ENCODE results near the gene ANKRD36B. TPM values are rescaled to one million over a fixed set of nuclear protein-coding genes. Genes with fewer than 3 reads are reported as not detected.
"Not testable (repeated sequence)": the region's sequence is repeated elsewhere in the genome, so short reads cannot be mapped to it uniquely, and the experiment has no call there.

Gene ANKRD36B
- 20.9 and 22.7 TPM in 2 replicates for total RNA-seq (2014; rRNA removed)
- Bru-seq, nascent RNA, result percentile 61 among the genes with signal in this experiment
- percentile 53 among the genes with signal in this experiment for BruChase-seq, experiment 1, labeled RNA remaining after a 6-hour chase
- BruChase-seq, experiment 2, labeled RNA remaining after a 2-hour chase, result percentile 65 among the genes with signal in this experiment
- long read RNA-seq, partial matches to known transcripts, result 3 of 14 reads
- long read RNA-seq, other reads (novel, unspliced or antisense), result 8 of 14 reads

DNA sequence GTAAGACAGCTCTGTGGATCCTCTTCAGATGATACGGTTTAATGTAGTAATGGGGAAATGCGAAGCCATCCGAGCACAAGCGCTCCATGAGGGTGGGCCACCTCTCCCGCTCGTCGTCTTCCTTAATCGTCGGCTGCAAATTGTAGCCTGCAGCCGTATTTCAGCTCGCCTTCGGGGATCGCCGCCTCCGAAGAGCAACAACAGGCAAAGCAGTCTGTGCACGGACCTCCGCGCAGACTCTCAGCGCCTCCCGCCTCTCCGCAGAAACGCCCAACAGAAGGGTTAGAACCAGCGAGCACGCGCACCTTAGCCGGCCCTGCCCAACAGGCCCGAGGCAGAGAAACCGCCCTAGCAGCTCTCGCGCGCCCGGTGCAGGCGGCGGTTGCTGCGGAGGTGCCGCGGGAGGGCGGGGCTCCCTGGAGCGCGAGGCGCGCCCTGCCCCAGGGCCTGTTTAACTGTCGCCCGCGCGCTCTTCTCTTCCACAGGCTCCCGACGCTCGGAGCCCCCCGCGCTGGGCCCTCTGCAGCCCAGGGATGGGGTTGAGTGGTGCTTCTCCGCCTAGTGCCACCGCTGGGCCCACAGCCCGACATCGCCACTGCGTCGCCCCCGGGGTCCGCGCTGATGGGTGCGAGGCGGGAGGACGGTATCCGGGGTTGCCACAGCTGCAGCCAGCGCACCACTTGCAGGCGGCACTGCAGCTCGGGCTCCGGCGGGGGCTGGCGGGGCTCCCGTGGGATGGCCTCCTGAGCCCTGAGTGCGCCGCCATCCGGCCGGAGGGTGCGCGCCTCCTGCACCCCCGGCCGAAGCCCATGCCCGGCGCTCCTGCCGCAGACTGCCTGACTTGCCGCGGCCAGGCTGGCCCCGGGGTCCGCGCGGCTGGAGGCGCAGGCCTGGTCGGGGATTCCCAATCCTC is at the start of gene ANKRD36B:
TSS of gene ANKRD36B (minus strand) at position 280 of the 913 bp plus-strand sequence. CDS start at position 88, 192 bp downstream.
- H2AFZ ChIP-seq (ENCODE audit: low read length), result peak within 1 kb of the TSS; percentile 100
- CTCF ChIA-PET, result interaction anchor here (0.6 to 1.3 kb wide), 4 partner anchors 72 to 110 kb away, joined by 3 to 11 read pairs (median 8); partner anchors contain the start of gene ACTR1B
- BruUV-seq (replicated peaks); H3K9me2 ChIP-seq (replicated peaks; ENCODE audit: low read length); H3K4me1 ChIP-seq (ENCODE audit: insufficient read depth, low read length); H3K9me3 ChIP-seq (ENCODE audit: low read length); H3K79me2 ChIP-seq (ENCODE audit: low read length); H3K27me3 ChIP-seq (ENCODE audit: low read length); H4K20me1 ChIP-seq (ENCODE audit: low read length); POLR2A ChIA-PET (ENCODE audit: unreplicated experiment); H3K36me3 ChIP-seq (ENCODE audit: low read depth, low read length); H3F3A ChIP-seq (ENCODE audit: low read length, unreplicated experiment): not testable (repeated sequence)
- intact Hi-C loops (cut with micrococcal nuclease), result loop anchor here (1.0 kb wide), 1 partner anchor 107 kb away; no protein-coding TSS in a partner anchor
- H3K27ac ChIP-seq (ENCODE audit: low read length), result peak within 1 kb of the TSS; percentile 70
- peak within 1 kb of the TSS; percentile 100 for H3K4me2 ChIP-seq (ENCODE audit: low read length)
- peak within 1 kb of the TSS; percentile 79 for H3K9ac ChIP-seq (ENCODE audit: low read length)
- peak; percentile 74 for DNase-seq
- peak within 1 kb of the TSS; percentile 84 for H3K4me3 ChIP-seq (ENCODE audit: low read length)
- ATAC-seq, result peak; percentile 83

DNA sequence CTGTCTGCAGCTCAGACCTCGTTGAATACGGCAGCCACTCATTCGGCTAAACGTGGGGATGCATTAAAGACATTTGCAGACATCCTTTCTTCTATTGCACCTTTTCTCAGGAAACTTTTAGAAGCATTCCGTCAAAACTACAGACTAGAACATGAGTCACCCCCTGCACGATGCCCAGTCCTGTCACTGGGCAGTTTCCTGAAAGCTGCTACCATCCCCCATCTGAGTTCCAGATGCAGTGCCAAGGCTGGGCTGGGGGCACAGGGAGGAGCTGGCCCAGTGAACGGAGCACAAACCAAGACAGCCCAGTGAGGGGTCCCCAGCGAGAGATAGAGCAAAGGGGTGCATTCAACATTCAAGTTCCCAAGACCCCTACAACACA is 36.4 kb upstream of the ANKRD36B start:
- POLR2A ChIA-PET (ENCODE audit: unreplicated experiment); H3K79me2 ChIP-seq (ENCODE audit: low read length); H3K9ac ChIP-seq (ENCODE audit: low read length); H2AFZ ChIP-seq (ENCODE audit: low read length); H3K27me3 ChIP-seq (ENCODE audit: low read length); BruUV-seq (replicated peaks); H3F3A ChIP-seq (ENCODE audit: low read length, unreplicated experiment); H4K20me1 ChIP-seq (ENCODE audit: low read length); H3K4me3 ChIP-seq (ENCODE audit: low read length); H3K9me2 ChIP-seq (replicated peaks; ENCODE audit: low read length); H3K9me3 ChIP-seq (ENCODE audit: low read length); H3K4me1 ChIP-seq (ENCODE audit: insufficient read depth, low read length); H3K4me2 ChIP-seq (ENCODE audit: low read length); CTCF ChIA-PET; H3K27ac ChIP-seq (ENCODE audit: low read length); intact Hi-C loops (cut with micrococcal nuclease); H3K36me3 ChIP-seq (ENCODE audit: low read depth, low read length): not testable (repeated sequence)
- DNase-seq (peak; percentile 11), ATAC-seq (peak; percentile 62)

DNA sequence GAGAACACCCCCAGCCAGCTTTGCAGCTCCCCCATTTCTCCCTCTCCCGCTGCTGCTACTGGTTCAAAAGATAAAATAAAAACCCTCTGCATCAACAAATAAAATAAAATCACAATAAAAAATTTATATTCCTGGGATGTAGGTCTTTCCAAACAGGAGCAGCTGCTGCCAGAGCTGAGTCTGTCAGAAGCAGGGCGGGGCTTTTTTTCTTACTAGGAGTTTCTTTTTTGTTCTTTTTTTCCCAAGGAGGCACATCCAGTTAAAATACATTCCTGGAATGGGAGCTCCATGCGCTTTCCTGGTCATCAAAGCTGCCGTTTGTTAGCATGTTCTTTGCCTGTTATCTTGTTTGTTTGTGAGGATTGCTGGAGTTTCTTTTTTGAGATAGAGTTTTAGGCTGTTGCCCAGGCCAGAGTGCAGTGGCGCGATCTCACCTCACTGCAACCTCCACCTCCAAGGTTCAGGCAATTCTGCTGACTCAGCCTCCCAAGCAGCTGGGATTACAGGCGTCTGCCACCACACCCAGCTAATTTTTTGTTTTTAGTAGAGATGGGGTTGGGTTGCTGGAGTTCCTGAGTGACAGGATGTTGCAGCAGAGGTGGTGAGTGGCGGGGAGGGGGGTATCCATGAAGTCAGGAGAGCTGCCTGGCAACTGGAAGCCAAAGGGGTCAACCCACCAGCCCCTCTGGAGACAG is 35.8 kb upstream of the ANKRD36B start:
- H3K9me2 ChIP-seq (replicated peaks; ENCODE audit: low read length); H3K79me2 ChIP-seq (ENCODE audit: low read length); BruUV-seq (replicated peaks); H3K9me3 ChIP-seq (ENCODE audit: low read length); H3K4me3 ChIP-seq (ENCODE audit: low read length); H3K4me1 ChIP-seq (ENCODE audit: insufficient read depth, low read length); CTCF ChIA-PET; H3K9ac ChIP-seq (ENCODE audit: low read length); POLR2A ChIA-PET (ENCODE audit: unreplicated experiment); H3K27me3 ChIP-seq (ENCODE audit: low read length); H4K20me1 ChIP-seq (ENCODE audit: low read length); H2AFZ ChIP-seq (ENCODE audit: low read length); H3K4me2 ChIP-seq (ENCODE audit: low read length); H3K27ac ChIP-seq (ENCODE audit: low read length); intact Hi-C loops (cut with micrococcal nuclease); H3F3A ChIP-seq (ENCODE audit: low read length, unreplicated experiment); H3K36me3 ChIP-seq (ENCODE audit: low read depth, low read length); DNase-seq: not testable (repeated sequence)
- ATAC-seq, result peak; percentile 49

DNA sequence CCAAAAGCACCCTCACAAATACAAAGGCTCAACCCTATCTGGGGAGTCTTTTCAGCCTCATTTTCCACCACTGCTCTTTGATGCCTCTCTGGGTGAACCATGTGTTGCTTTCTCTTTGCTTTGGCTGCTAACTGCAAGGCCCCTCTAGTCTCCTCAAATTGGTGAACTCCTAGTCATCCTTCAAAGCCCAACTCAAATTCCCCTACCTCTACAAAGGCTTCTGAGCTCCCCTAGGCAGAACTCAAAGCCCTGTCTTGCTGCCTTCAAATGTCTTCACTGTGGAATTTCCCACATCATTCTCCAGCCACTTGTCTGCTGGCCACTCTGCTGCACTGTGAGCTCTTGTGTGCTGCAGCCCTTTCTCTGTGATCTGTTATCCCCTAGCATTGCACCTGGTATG is 33.3 kb upstream of the ANKRD36B start:
- H3F3A ChIP-seq (ENCODE audit: low read length, unreplicated experiment); POLR2A ChIA-PET (ENCODE audit: unreplicated experiment); H3K9me3 ChIP-seq (ENCODE audit: low read length); CTCF ChIA-PET; H3K27me3 ChIP-seq (ENCODE audit: low read length); H2AFZ ChIP-seq (ENCODE audit: low read length); H3K9me2 ChIP-seq (replicated peaks; ENCODE audit: low read length); intact Hi-C loops (cut with micrococcal nuclease); H3K4me3 ChIP-seq (ENCODE audit: low read length); H3K36me3 ChIP-seq (ENCODE audit: low read depth, low read length); H3K79me2 ChIP-seq (ENCODE audit: low read length); DNase-seq; BruUV-seq (replicated peaks); H3K9ac ChIP-seq (ENCODE audit: low read length); H3K27ac ChIP-seq (ENCODE audit: low read length); ATAC-seq; H3K4me2 ChIP-seq (ENCODE audit: low read length); H3K4me1 ChIP-seq (ENCODE audit: insufficient read depth, low read length); H4K20me1 ChIP-seq (ENCODE audit: low read length): not testable (repeated sequence)

DNA sequence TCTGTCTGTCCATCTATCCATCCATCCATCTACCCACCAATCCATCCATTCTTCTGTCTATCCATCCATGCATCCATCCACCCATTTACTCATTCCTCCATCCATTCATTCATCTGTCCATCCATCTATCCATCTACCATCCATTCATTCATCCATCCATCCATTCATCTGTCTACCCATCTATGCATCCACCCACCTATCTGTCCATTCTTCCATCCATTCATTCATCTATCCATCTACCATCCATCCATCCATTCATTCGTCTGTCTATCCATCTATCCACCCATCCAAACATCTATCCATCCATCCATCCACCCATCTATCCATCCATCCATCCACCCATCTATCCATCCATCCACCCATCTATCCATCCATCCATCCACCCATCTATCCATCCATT is 30.8 kb upstream of the ANKRD36B start:
- H3K4me2 ChIP-seq (ENCODE audit: low read length); BruUV-seq (replicated peaks); intact Hi-C loops (cut with micrococcal nuclease); H3K27ac ChIP-seq (ENCODE audit: low read length); H3K79me2 ChIP-seq (ENCODE audit: low read length); H4K20me1 ChIP-seq (ENCODE audit: low read length); H3F3A ChIP-seq (ENCODE audit: low read length, unreplicated experiment); ATAC-seq; POLR2A ChIA-PET (ENCODE audit: unreplicated experiment); DNase-seq; H3K27me3 ChIP-seq (ENCODE audit: low read length); H3K4me1 ChIP-seq (ENCODE audit: insufficient read depth, low read length); H3K36me3 ChIP-seq (ENCODE audit: low read depth, low read length); H3K9me3 ChIP-seq (ENCODE audit: low read length); H3K9ac ChIP-seq (ENCODE audit: low read length); CTCF ChIA-PET; H2AFZ ChIP-seq (ENCODE audit: low read length); H3K9me2 ChIP-seq (replicated peaks; ENCODE audit: low read length); H3K4me3 ChIP-seq (ENCODE audit: low read length): not testable (repeated sequence)

DNA sequence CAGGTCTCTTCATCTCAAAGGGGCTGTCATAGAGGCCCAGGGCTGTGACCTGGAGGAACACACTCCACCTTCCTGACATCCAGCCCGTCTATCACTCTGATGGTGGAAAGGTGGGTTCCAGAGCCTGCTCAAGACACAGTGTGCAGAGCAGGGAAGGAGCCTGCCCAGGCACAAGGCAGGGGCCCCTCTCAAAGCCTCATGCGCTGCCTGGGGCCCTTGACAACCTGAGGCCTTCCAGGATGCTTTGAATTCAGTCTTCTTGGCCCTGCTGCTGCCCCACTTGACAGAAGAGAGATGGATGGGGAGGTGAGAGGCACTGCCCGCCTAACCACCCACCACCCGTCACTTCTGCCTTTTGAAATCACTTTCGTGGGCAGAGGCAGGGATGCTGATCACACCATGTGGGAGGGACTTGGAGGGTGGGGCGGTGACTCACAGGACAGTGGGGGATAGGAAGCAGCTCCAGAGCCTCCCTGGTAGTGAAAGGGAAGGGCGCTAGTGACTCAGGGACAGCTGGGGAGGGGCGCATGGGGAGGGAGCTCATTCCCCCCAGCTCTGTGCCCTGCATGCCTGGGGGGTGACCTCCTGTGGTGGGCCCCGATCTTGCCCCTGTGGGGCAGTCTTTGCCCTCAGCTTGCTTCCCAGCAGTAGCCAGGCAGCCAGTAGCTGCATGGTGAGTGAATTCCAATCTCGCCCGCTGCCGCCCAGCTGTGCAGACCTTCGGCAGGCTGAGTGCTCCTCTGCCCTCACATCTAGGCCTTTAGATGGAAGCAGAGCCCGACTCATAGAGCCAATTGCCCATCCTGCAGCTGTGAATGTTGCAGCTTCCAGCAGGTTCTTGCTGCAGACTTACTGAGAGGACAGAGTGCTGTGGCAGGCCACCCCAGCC is 29.5 kb upstream of the ANKRD36B start:
- H3K4me2 ChIP-seq (ENCODE audit: low read length); H3F3A ChIP-seq (ENCODE audit: low read length, unreplicated experiment); H2AFZ ChIP-seq (ENCODE audit: low read length); CTCF ChIA-PET; H3K36me3 ChIP-seq (ENCODE audit: low read depth, low read length); H3K9ac ChIP-seq (ENCODE audit: low read length); BruUV-seq (replicated peaks); H3K27me3 ChIP-seq (ENCODE audit: low read length); H3K9me3 ChIP-seq (ENCODE audit: low read length); H3K4me3 ChIP-seq (ENCODE audit: low read length); H4K20me1 ChIP-seq (ENCODE audit: low read length); POLR2A ChIA-PET (ENCODE audit: unreplicated experiment); H3K79me2 ChIP-seq (ENCODE audit: low read length); H3K4me1 ChIP-seq (ENCODE audit: insufficient read depth, low read length); intact Hi-C loops (cut with micrococcal nuclease); DNase-seq; H3K9me2 ChIP-seq (replicated peaks; ENCODE audit: low read length); H3K27ac ChIP-seq (ENCODE audit: low read length): not testable (repeated sequence)
- ATAC-seq, result peak; percentile 94

Data from PC-3 (cell line).